H9 (cell line): ENCODE results near the gene AIMP1. TPM values are rescaled to one million over a fixed set of nuclear protein-coding genes. Genes with fewer than 3 reads are reported as not detected.

Experiments used
- DNase-seq: peaks from one replicate; pipeline ENCODE4 v3.0.0-alpha.2; 2017
- H2AFZ ChIP-seq: one replicate; pipeline ENCODE4 v1.6.1; 2013; ENCODE audit warnings: mild to moderate bottlenecking, low read length, control low read depth, moderate library complexity
- H2AK5ac ChIP-seq: 2 replicates; pipeline ENCODE4 v1.6.1; 2013; ENCODE audit warnings: low read length, control low read depth, mixed read lengths; ENCODE audit not compliant: insufficient read length
- H2BK120ac ChIP-seq: one replicate; pipeline ENCODE4 v1.6.1; 2013; ENCODE audit warnings: low read depth, mild to moderate bottlenecking, low read length, control low read depth, inconsistent platforms; ENCODE audit not compliant: poor library complexity, severe bottlenecking
- H2BK12ac ChIP-seq: 2 replicates; pipeline ENCODE4 v1.6.1; 2013; ENCODE audit warnings: low read length, control low read depth, mixed read lengths, low read depth; ENCODE audit not compliant: insufficient read length
- H2BK15ac ChIP-seq: 2 replicates; pipeline ENCODE4 v1.6.1; 2013; ENCODE audit warnings: low read depth, low read length, control low read depth
- H2BK20ac ChIP-seq: one replicate; pipeline ENCODE4 v1.6.1; 2013; ENCODE audit warnings: low read depth, mild to moderate bottlenecking, low read length, control low read depth, inconsistent platforms; ENCODE audit not compliant: poor library complexity, severe bottlenecking
- H2BK5ac ChIP-seq: 2 replicates; pipeline ENCODE4 v1.6.1; 2013; ENCODE audit warnings: low read length, control low read depth, mixed read lengths; ENCODE audit not compliant: insufficient read length
- H3K14ac ChIP-seq: 2 replicates; pipeline ENCODE4 v1.6.1; 2013; ENCODE audit warnings: low read length, control low read depth; ENCODE audit not compliant: insufficient read depth
- H3K18ac ChIP-seq: 2 replicates; pipeline ENCODE4 v1.6.1; 2013; ENCODE audit warnings: low read depth, mild to moderate bottlenecking, mixed read lengths, low read length, control low read depth; ENCODE audit not compliant: insufficient read length
- H3K23ac ChIP-seq: 2 replicates; pipeline ENCODE4 v1.6.1; 2013; ENCODE audit warnings: low read length, control low read depth, mixed read lengths, low read depth; ENCODE audit not compliant: insufficient read length
- H3K23me2 ChIP-seq: 2 replicates; pipeline ENCODE4 v1.6.1; 2013; ENCODE audit warnings: low read depth, mild to moderate bottlenecking, mixed read lengths, low read length, control low read depth; ENCODE audit not compliant: insufficient read length, poor library complexity, severe bottlenecking
- H3K27ac ChIP-seq: 2 replicates; pipeline ENCODE4 v1.5.1; 2013; ENCODE audit warnings: low read length, control low read depth, mixed read lengths, low read depth; ENCODE audit not compliant: insufficient read length
- H3K27me3 ChIP-seq: 2 replicates; pipeline ENCODE4 v1.6.1; 2013; ENCODE audit warnings: low read length, control low read depth, inconsistent platforms; ENCODE audit not compliant: insufficient read depth
- H3K4ac ChIP-seq: 2 replicates; pipeline ENCODE4 v1.6.1; 2013; ENCODE audit warnings: low read depth, mild to moderate bottlenecking, control low read depth, inconsistent platforms, low read length, moderate library complexity
- H3K4me1 ChIP-seq: 2 replicates; pipeline ENCODE4 v1.6.1; 2013; ENCODE audit warnings: low read length, control low read depth, inconsistent platforms; ENCODE audit not compliant: insufficient read depth
- H3K4me2 ChIP-seq: 2 replicates; pipeline ENCODE4 v1.6.1; 2013; ENCODE audit warnings: low read length, control low read depth, mixed read lengths; ENCODE audit not compliant: insufficient read length, insufficient read depth
- H3K56ac ChIP-seq: 2 replicates; pipeline ENCODE4 v1.6.1; 2013; ENCODE audit warnings: low read depth, mild to moderate bottlenecking, mixed read lengths, low read length, control low read depth; ENCODE audit not compliant: insufficient read length
- H3K79me1 ChIP-seq: 2 replicates; pipeline ENCODE4 v1.6.1; 2013; ENCODE audit warnings: low read depth, mild to moderate bottlenecking, moderate library complexity, low read length, control low read depth, inconsistent platforms; ENCODE audit not compliant: insufficient read depth, poor library complexity, severe bottlenecking
- H3K79me2 ChIP-seq: 2 replicates; pipeline ENCODE4 v1.6.1; 2013; ENCODE audit warnings: low read length, control low read depth, inconsistent platforms; ENCODE audit not compliant: insufficient read depth
- H3K9ac ChIP-seq: 2 replicates; pipeline ENCODE4 v1.6.1; 2013; ENCODE audit warnings: low read length, control low read depth, mixed read lengths; ENCODE audit not compliant: insufficient read length; ENCODE audit errors: extremely low read depth
- H3K9me3 ChIP-seq: one replicate; pipeline ENCODE4 v1.6.1; 2013; ENCODE audit warnings: low read depth, low read length, inconsistent platforms; ENCODE audit not compliant: control insufficient read depth
- H3T11ph ChIP-seq: one replicate; pipeline ENCODE4 v1.6.1; 2013; ENCODE audit warnings: mild to moderate bottlenecking, low read length, control low read depth, inconsistent platforms
- H4K20me1 ChIP-seq: one replicate; pipeline ENCODE4 v1.6.1; 2013; ENCODE audit not compliant: control insufficient read depth, insufficient read length, insufficient read depth
- H4K5ac ChIP-seq: 2 replicates; pipeline ENCODE4 v1.6.1; 2013; ENCODE audit warnings: low read depth, mild to moderate bottlenecking, mixed read lengths, low read length, control low read depth; ENCODE audit not compliant: insufficient read length
- H4K8ac ChIP-seq: replicated peaks from 2 replicates; pipeline ENCODE4 v1.6.1; 2013; ENCODE audit warnings: low read length, control low read depth, mixed read lengths, low read depth; ENCODE audit not compliant: insufficient read length
- H4K91ac ChIP-seq: 2 replicates; pipeline ENCODE4 v1.6.1; 2013; ENCODE audit warnings: low read depth, mild to moderate bottlenecking, moderate library complexity, mixed read lengths, low read length, control low read depth; ENCODE audit not compliant: insufficient read length
- H3K27ac Mint-ChIP-seq, 3 experiments: 2 replicates in 2 of 3; 3 replicates in 1 of 3; pipeline ENCODE4 v1.8.0; 2020 to 2021; ENCODE audit warnings: mixed read lengths in 3 of 3, mild to moderate bottlenecking in 1 of 3, moderate library complexity in 1 of 3
- H3K27me3 Mint-ChIP-seq: 2 replicates; pipeline ENCODE4 v1.8.0; 2021; ENCODE audit warnings: low read depth, mild to moderate bottlenecking, moderate library complexity, mixed read lengths
- H3K36me3 Mint-ChIP-seq, 3 experiments: 2 replicates in 2 of 3; 3 replicates in 1 of 3; pipeline ENCODE4 v1.8.0; 2020 to 2021; ENCODE audit warnings: low read depth in 3 of 3, mixed read lengths in 3 of 3; ENCODE audit not compliant: insufficient read depth in 1 of 3
- H3K4me1 Mint-ChIP-seq, 2 experiments: 2 replicates each; pipeline ENCODE4 v1.8.0; 2020; ENCODE audit warnings: mixed read lengths in 2 of 2
- H3K4me3 Mint-ChIP-seq, 2 experiments: 2 replicates in 1 of 2; 3 replicates in 1 of 2; pipeline ENCODE4 v1.8.0; 2020 to 2021; ENCODE audit warnings: mild to moderate bottlenecking in 2 of 2, mixed read lengths in 2 of 2, moderate library complexity in 1 of 2
- H3K9me3 Mint-ChIP-seq, 2 experiments: 2 replicates in 1 of 2; 3 replicates in 1 of 2; pipeline ENCODE4 v1.8.0; 2020; ENCODE audit warnings: mild to moderate bottlenecking in 2 of 2, mixed read lengths in 2 of 2, moderate library complexity in 1 of 2
- CTCF ChIP-seq: fragments of 200-600 bp; sonication (generic); conservative IDR thresholded peaks from 3 replicates; pipeline ENCODE4 v1.8.0; 2021; ENCODE audit warnings: antibody characterized with exemption, mild to moderate bottlenecking
- WGBS: extraction: QIAGEN DNeasy Blood & Tissue Kit; methylation state at CpG from one replicate; pipeline ENCODE4 v1.1.7; 2013; ENCODE audit warnings: missing lambda C conversion rate, low lambda C conversion rate, mixed read lengths; ENCODE audit not compliant: insufficient read length; ENCODE audit errors: extremely low coverage; 5-methylcytosine and 5-hydroxymethylcytosine counted together
- total RNA-seq: library from RNA; stranded (reverse); gene quantifications from 2 replicates; pipeline ENCODE4 v1.2.1, GENCODE V29; 2021

The AIMP1 gene
- total RNA-seq, 1 experiment from 2014 or later, result 36.8 TPM

- H2BK20ac ChIP-seq, result no peak overlapping the region
- H4K8ac ChIP-seq, result no peak overlapping the region
- no peak overlapping the region for H3K23ac ChIP-seq
- no peak overlapping the region for H3K56ac ChIP-seq
- Mint-ChIP-seq H3K27me3 (no peaks in the 10 kb centered on the region), H3K36me3 (no peaks in the 10 kb centered on the region; a peak in 1 of 7 replicates), H3K27ac (no peak overlapping the region), H3K4me1 (no peaks in the 10 kb centered on the region), H3K9me3 (no peaks in the 10 kb centered on the region), H3K4me3 (no peak overlapping the region)
- no CpG with 5 or more reads among the region's 3 CpGs for WGBS
- H3K23me2 ChIP-seq, result no peaks in the 10 kb centered on the region
- H2BK12ac ChIP-seq, result no peak overlapping the region
- no peak overlapping the region for H4K5ac ChIP-seq
- H2AFZ ChIP-seq, result no peak overlapping the region
- TF ChIP-seq CTCF, result no peak
- no peak overlapping the region for H2AK5ac ChIP-seq
- H4K91ac ChIP-seq, result no peak overlapping the region
- no peak overlapping the region for H3K4me2 ChIP-seq
- H4K20me1 ChIP-seq, result no peaks in the 10 kb centered on the region
- H3T11ph ChIP-seq, result no peak overlapping the region
- no peaks in the 10 kb centered on the region for H3K79me2 ChIP-seq
- no peak overlapping the region for H3K18ac ChIP-seq
- DNase-seq, result no peak
- no peak overlapping the region for H3K4ac ChIP-seq
- H3K27me3 ChIP-seq, result no peaks in the 10 kb centered on the region
- no peak overlapping the region for H3K9ac ChIP-seq
- no peaks in the 10 kb centered on the region for H3K79me1 ChIP-seq
- H2BK120ac ChIP-seq, result no peak overlapping the region
- H3K14ac ChIP-seq, result no peak overlapping the region; the same call in 1 of the 2 replicates
- H3K4me1 ChIP-seq, result no peaks in the 10 kb centered on the region
- H2BK5ac ChIP-seq, result no peak overlapping the region
- H3K9me3 ChIP-seq, result no peaks in the 10 kb centered on the region
- H3K27ac ChIP-seq, result no peak overlapping the region
- H2BK15ac ChIP-seq, result no peak overlapping the region
Measured at GRCh38 chr4:106384878-106385277, 68.5 kb downstream of the AIMP1 start.
